ENCODE results near the gene SGO2.

SGO2 gene, protein sequence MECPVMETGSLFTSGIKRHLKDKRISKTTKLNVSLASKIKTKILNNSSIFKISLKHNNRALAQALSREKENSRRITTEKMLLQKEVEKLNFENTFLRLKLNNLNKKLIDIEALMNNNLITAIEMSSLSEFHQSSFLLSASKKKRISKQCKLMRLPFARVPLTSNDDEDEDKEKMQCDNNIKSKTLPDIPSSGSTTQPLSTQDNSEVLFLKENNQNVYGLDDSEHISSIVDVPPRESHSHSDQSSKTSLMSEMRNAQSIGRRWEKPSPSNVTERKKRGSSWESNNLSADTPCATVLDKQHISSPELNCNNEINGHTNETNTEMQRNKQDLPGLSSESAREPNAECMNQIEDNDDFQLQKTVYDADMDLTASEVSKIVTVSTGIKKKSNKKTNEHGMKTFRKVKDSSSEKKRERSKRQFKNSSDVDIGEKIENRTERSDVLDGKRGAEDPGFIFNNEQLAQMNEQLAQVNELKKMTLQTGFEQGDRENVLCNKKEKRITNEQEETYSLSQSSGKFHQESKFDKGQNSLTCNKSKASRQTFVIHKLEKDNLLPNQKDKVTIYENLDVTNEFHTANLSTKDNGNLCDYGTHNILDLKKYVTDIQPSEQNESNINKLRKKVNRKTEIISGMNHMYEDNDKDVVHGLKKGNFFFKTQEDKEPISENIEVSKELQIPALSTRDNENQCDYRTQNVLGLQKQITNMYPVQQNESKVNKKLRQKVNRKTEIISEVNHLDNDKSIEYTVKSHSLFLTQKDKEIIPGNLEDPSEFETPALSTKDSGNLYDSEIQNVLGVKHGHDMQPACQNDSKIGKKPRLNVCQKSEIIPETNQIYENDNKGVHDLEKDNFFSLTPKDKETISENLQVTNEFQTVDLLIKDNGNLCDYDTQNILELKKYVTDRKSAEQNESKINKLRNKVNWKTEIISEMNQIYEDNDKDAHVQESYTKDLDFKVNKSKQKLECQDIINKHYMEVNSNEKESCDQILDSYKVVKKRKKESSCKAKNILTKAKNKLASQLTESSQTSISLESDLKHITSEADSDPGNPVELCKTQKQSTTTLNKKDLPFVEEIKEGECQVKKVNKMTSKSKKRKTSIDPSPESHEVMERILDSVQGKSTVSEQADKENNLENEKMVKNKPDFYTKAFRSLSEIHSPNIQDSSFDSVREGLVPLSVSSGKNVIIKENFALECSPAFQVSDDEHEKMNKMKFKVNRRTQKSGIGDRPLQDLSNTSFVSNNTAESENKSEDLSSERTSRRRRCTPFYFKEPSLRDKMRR

DNA sequence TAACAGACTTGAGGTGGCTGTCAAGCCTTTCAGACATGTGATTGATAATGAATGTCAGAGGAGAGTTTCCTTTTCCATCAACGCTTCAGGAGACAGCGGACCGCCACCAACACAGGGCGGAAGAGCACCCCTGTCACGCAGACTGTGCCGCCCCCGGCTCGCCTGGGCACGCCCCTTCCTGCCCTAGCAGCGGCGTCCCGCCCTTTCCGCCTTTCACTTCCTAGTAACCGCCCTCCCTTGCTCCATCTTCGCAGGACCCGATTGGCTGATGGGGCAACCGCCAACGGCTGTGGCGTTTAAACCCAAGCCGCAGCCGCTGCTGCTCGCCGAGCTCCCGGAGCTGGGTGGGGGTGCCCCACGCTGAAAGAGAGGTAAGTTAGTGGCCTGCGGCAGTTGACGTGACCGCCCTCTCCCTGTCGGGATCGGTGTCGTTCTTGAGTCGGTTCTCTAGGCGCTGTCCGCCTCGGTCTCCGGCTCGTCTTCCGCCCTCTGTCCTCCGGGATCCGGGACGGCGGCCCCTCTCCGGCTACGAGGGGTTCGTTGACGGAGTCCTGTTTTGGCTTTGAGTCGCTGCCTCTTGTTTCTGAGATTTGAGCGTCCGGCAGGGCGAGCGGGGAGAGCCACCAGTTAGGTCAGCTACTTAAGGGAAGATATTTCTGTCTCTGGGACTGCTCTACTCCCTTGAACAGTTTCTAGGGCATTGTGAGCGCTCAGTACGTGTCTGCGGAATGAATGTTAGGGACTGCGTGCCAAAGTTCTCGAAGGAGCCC lies at the start of gene SGO2:
Gene SGO2 (plus strand): TSS at position 326 of the 770 bp plus-strand sequence. CDS start 6,769 bp downstream, outside the sequence.
- DNase-seq: peak; percentile 94 to 95

DNA sequence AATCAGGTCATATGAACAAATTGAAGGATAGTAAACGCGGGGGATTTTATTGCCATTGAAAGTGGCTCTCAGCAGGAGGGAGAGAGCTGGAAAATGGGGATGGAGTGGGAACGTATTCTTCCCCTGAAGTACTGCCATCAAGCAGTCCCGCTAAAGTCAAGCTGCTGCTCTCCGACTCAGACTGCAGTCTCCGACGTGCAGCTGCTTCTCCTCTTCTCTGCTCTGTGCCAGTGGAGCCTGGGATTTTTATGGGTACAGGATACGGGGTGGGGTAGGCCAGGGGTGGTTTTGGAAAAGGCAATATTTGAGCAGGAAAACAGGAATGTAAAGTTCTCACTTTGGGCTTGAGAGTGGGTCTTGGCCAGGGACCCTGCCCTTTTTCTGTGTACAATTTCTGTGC lies 49.2 kb upstream of the SGO2 start:
- DNase-seq: no peak

DNA sequence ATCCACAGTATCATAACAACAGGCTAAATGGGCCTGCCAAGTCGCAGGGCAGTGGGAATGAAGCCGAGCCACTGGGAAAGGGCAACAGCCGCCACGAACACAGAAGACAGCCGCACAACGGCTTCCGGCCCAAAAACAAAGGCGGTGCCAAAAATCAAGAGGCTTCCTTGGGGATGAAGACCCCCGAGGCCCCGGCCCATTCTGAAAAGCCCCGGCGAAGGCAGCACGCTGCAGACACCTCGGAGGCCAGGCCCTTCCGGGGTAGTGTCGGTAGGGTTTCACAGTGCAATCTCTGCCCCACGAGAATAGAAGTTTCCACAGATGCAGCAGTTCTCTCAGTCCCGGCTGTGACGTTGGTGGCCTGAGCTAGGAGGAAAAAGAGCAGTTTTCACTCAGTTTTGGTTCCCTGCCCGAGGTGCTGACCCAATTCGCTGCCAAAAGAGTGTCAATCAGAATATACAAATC lies 48.3 kb upstream of the SGO2 start:
- DNase-seq: no peak

DNA sequence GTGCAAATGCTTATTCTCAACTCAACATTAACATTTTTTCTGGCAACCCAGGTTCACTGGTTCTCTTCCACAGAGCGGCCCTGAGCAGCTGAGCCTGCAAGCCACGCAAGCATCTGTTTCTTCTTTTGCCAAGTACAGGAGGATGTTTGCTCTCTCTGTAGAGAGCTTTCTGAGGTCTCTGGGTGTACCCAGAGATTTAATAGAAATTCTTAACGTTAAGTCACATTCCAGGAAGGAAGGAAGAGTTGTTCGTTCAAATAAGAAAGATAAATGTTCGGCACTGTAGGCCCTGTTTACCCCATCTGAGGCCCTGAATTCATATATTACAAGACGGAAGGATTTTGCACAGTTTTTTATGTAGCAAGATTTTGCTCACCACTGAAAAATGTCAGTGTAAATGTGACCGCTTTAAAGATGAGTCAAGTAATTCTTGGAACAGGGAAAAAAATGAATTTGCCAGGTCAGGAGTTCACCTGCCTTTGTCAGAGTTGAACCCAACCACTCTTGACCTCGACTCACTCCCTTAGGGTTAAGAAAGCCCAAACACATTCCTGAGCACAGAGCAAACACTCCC lies 46.2 kb upstream of the SGO2 start:
- DNase-seq: no peak

DNA sequence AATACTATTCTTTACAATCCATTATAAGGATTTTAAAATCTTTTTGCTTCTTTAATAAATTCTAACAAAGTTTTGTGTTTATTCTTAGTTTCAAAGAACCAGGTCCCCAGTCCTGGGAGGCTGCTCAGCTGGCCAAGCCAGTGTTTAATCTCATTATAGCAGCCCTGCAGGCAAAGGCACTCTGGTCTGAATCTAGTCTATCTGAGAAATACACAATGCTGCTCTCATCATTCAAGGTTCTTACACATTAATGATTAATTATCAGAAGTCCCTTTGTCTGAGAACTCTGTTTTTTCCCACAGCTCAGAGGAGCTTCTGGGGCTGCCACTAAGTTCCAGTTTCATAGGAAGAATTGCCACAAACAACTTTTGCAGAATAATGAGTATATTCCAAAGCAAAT lies 43.8 kb upstream of the SGO2 start:
- DNase-seq: no peak

DNA sequence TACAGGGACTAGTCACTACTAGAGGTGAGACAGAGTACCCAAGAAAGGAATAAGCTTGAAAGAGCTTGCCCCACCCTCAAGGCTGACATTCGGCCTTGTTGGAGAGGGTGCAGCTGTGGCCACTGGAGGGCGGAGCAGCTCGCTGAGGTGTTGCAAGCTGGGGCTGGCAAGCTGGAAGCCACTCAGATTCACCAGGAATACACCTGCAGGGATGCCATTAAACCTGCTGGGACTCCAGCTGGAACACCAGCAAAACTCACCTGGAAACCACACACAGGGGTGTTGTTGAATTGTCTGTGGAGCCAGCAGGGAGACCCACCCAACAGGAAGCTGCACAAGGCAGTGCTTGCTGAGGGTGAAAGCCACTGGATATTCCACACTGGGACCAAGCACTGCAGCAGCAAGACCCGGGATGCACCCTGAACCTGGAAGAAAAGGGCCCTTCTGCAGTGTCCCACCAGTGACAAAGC lies 42.2 kb upstream of the SGO2 start:
- DNase-seq: no peak

DNA sequence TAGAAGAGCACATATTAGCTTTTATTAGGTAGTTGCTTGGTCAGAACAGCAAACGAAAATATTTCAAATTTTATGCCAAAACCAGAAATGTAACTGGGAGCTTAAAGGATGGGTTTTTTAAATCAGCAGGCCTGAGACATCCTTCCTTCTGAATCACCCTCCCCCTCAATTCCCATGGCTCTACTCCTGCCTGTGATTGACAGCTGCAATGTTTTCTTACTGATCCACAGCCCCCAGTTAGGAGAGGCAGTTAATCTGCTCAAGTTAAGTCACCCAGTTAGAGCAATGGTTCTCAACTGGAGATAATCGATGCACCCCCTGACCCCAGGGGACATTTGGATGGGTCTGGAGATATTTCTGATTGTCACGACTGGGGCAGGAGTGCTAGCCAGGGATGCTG lies 41.1 kb upstream of the SGO2 start:
- DNase-seq: no peak

DNA sequence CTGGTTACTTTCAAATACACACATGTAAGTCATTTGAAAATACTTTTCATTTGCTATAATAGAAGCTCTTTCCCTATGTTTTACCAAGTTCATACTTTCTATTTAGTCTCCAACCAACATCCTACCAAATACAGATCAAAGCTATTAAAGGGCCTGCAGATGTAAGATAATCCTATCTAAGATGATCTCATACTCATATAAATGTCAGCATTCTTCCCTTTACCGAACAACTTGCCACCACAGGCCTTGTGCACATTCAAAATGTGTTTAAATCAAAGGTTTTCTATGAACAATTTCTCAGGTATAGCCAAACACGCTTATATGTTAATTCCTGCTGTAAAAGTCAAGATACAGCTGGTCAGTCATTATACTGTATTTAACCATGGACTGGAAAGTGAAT lies 39.5 kb upstream of the SGO2 start:
- DNase-seq: no peak

DNA sequence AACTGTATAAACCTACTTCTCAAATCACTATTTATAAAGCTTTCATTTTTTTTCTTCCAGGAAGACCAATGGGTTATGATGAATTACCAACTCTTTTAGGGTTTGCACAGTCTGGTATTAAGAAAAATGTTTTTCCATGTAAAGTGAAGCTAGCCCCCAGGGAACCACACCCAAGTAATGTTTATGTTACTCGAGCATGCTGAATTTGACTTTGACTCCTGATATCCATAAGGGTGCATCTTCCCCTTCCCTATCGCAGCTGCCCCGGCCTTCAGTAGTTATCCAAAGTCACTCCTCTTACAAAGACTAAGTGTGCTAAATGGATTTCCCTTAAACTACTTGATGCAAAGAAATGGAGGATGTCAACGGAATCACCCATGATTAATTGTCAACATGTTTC lies 37.8 kb upstream of the SGO2 start:
- DNase-seq: no peak

DNA sequence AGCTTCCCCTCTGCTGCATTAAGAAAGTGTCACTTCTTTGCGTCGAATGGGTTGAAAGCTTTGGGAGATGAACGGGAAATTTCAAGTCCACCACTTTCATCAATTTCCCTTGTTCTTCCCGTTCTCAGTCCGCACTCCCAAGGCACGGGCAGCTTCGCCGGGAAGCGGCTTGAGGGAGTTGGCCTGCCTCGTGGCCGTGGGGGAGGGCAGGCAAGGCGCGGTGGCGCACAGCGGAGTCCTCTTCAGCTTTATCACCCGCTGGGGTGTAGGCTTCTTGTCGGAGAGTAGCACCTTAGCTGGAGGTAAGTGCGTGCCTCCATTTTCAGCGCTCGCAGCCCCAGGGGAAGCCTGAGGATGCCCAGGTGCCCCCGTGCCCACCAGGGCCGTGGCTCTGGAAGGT lies 36.0 kb upstream of the SGO2 start:
- DNase-seq: no peak

DNA sequence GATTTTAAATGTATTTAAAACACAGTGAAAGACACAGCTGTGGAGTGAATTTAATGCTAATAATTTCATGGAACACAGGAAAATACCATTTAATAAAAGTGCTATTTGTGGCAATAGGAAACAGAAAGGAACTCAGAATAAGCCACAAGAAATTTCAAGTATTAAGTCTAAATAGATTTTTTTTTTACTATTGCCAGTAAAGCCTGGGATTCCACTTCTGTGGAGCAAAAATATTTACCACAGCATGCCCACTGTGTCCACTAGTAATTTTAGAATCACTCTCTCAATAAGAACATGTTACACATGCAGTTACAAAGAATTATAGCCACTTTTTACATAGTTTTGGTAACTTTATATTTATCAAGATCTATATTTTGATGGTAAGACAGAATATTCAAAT lies 33.4 kb upstream of the SGO2 start:
- DNase-seq: no peak

DNA sequence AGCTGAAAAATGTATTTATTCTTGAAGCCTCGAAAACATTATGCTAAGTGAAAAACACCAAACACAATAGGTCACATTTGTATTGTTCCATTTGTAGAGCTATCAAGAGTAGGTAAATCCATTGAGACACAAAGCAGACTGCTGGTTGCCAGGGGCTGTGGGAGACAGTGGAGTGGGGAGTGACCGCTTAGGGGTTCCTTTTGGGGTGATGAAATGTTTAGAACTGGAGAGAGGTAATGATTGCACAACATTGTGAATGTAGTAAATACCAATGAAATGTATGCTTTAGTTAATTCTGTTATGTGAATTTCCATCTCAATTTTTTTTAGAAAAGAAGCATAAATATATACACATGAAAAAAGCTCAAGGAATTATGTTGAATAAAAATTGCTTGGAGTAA lies 32.0 kb upstream of the SGO2 start:
- DNase-seq: no peak

DNA sequence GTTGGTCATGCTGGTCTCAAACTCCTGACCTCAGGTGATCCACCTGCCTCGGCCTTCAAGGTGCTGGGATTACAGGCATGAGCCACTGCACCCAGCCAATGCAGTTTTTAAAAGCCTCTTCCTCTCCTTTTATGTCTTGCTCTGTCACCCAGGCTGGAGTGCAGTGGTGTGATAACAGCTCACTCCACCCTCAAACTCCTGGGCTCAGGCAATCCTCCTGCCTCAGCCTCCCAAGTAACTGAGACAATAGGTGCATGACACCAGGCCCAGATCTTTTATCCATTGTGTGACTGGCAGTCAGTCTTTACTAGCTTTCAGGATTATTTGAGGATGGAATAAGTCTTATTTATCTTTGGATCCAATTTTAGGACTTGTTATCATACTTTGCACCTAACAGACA lies 29.3 kb upstream of the SGO2 start:
- DNase-seq: no peak

DNA sequence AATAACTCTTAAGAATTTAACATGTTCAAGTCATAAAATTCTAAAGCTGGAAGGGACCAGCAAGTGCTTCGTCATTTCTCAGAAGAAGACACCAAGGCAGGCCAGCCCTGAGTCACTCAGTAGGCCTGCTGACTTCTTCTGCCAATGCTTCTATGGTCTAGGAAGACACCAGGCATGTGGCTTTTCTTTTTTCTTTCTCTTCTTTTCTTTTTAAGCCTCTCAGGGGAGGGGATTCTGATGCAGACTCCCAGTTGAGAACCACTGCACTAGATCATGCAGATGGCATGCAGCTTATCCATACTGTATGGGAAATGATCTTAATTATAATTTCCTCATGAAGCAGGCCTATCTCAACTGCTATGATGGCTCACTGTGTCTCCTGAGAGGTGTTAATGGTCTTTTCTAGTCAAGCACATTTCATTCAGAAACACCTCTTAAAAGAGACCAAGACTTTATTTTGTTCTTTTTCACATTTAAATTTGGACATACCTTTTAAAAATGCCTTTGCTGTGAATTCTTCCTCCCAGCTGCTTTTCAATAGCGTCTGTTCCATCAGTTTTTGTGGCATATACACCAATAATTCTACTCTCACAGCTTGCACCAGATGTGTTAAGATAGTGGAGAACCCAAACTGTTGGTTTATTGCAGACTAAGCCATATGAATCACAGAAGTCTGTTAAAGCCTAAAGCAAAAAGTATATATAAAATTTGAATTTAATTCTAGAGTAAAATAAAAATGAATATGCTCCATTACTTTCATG lies 27.4 kb upstream of the SGO2 start:
- DNase-seq: no peak

DNA sequence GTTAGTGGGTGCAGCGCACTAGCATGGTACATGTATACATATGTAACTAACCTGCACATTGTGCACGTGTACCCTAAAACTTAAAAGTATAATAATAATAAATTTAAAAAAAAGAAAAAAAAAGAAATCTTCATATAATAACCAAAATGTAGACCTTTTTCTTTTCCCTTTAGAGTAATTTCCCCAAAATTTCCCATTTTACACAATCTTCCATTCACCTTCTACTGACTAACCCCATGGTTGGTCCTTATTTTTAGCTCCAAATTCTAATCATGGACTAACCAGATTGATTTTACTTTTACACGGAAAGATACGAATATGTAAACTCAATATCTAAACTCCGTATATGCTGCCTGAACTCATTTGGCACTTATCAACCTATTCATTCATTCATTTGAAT lies 23.8 kb upstream of the SGO2 start:
- no peak for DNase-seq

DNA sequence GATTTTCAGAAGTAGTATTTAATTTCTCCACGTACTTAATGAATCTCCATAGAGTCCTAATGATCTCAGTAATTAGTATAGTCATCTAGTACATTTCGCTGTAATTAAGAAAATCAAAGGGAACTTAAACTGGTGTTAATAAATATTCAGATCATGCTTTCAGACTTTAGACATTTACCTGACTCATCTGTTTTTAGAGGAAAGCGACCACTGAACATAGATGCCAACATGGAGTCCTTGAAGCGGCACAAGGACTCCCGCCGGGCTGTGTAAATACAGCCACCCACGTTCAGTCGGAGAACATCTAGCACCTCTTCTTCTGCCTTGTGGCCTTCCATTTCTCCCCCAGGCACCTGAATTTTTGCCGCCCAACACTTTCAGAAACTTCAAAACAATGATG lies 19.3 kb upstream of the SGO2 start:
- DNase-seq: no peak

DNA sequence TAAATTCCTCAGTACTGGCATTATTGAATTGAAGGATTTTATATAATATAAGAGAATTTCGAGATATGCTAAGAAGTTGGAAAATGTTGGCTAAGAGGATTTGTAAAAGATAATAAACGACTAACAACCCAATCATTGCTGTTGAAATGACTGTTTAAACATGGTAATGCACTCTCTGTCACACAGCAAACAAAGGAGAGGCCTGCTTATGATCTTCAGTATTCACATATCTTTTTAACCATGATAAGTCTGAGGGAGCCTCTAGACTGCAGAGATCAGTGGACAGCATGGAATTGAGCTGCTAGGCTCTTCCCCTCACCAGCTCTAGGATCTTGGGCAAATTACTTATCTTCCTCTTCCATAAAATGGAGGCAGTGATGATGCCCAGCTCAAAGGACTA lies 18.8 kb upstream of the SGO2 start:
- DNase-seq: no peak

DNA sequence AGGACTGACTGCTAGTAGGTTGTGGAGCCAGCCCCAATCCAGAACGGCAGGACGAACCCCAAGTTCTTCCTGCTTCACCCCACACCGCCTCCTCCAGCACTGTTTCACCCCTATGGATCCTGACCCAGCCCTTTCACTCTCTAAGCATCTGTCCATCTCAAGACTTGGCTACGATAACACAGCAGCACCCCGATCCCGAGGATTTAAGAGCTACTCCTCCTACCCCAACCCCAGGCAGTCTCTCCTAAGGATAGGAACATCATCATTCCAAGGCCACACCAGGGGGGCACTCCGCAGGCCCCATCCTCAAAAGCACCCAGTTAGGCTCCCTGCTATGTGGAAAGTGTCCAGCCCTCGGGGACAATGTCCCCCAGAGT lies 16.8 kb upstream of the SGO2 start:
- no peak for DNase-seq

DNA sequence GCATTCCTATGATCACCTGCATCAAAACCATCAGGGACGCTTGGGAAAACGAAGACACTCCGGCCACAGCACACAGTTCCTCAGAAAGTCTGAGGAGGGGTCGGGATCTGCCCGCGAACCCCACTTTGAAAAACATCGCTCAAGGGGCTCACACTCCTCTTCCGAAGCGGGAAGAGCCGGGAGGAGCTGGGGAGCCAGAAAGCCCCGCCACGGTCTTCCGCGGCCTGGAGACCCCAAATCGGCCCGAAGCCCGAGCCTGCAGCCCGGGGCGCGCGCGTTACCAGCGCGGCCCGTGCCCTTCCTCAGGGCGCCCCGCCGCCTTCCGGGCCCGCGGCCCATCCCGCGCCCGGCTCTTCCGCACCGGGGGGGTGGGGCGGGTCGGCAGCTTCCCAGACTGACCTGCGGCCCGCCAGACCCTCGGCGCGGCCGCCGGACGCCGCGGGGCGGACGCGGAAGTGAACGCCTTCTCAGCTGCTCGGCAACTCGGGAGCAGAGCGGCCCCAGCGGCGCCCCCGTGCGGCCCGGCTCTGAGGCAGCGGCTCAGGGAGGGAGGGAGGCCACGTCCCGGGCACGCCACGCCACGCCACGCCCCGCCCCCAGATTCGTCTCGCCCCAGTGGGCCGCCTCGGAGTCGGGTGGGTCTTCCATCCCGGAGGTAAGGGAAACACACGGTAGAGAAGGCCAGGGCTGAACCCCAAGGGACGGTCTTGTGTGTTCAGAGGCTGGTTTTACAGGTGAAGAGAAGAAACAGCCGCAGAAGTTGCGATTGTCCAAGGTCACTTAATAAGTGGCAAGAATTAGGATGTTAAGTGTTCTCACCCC lies 16.2 kb upstream of the SGO2 start, which contains the start of gene KCTD18:
Gene KCTD18 (minus strand): TSS at position 457 of the 822 bp plus-strand sequence. CDS start 3,052 bp downstream, outside the sequence.
- DNase-seq: peak; percentile 89 to 90

DNA sequence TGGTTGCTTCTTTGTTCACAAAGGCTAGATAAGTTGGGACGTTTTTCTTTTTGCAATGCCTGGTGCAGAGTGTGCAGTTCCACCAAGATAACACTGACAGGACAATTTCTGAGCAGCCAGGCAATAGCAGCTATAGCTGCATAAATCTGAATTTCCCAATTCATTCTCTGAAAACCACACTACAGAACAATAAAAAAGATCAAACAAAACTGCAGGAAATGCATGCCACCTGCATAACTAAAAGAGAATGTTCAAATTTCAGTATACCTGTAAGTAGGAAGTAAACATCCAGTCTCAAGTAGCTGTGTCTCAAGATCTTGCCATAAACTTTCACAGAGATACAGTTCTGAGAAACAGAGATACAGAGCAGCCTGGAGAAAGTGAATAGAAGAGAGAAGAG lies 10.9 kb upstream of the SGO2 start:
- DNase-seq: no peak

Measured in CD4-positive, alpha-beta T cell treated with Interleukin-1 beta for 1 hour (primary cell).